GM12874 (cell line): ENCODE measurements around the gene EIF1B.

Source experiments
- CTCF ChIP-seq: IDR thresholded peaks from 2 replicates; pipeline ENCODE4 v1.5.1; 2011; ENCODE audit warnings: low read depth, mild to moderate bottlenecking, control low read depth, low read length, moderate library complexity; ENCODE audit not compliant: insufficient read depth

Gene EIF1B

GRCh38 chr3:40336101-40336500 is 26.6 kb downstream of the EIF1B start:
- TF ChIP-seq CTCF: no peak

GRCh38 chr3:40336511-40337135 is 27.1 kb downstream of the EIF1B start:
- no peak for TF ChIP-seq CTCF

- TF ChIP-seq CTCF: no peak
Measured at GRCh38 chr3:40337136-40338108, 27.9 kb downstream of the EIF1B start.

- TF ChIP-seq CTCF: no peak
Measured at GRCh38 chr3:40339871-40340270, 30.4 kb downstream of the EIF1B start.

- TF ChIP-seq CTCF: no peak
Measured at GRCh38 chr3:40340541-40341170, 31.1 kb downstream of the EIF1B start.

- TF ChIP-seq CTCF: no peak
Measured at GRCh38 chr3:40341671-40342070, 32.2 kb downstream of the EIF1B start.

GRCh38 chr3:40350529-40350928 is 41.0 kb downstream of the EIF1B start:
- no peak for TF ChIP-seq CTCF
